ENCODE data around the gene KRTAP10-2.

GRCh38 chr21:44525391-44526095 lies 25.8 kb downstream of the KRTAP10-2 start:
- TF ChIP-seq, protein P1, sequence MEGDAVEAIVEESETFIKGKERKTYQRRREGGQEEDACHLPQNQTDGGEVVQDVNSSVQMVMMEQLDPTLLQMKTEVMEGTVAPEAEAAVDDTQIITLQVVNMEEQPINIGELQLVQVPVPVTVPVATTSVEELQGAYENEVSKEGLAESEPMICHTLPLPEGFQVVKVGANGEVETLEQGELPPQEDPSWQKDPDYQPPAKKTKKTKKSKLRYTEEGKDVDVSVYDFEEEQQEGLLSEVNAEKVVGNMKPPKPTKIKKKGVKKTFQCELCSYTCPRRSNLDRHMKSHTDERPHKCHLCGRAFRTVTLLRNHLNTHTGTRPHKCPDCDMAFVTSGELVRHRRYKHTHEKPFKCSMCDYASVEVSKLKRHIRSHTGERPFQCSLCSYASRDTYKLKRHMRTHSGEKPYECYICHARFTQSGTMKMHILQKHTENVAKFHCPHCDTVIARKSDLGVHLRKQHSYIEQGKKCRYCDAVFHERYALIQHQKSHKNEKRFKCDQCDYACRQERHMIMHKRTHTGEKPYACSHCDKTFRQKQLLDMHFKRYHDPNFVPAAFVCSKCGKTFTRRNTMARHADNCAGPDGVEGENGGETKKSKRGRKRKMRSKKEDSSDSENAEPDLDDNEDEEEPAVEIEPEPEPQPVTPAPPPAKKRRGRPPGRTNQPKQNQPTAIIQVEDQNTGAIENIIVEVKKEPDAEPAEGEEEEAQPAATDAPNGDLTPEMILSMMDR (conservative IDR thresholded peaks at IDR 0.05), result no peak
- no peak for TF ChIP-seq EZH2 (IDR thresholded peaks at IDR 0.05; ENCODE audit: low read depth)
